Psoas muscle (tissue), 8 donors: ENCODE results near the gene ZNF366. TPM values are rescaled to one million over a fixed set of nuclear protein-coding genes. Genes with fewer than 3 reads are reported as not detected.
A peak's percentile ranks its signal among the peaks of the same experiment; 100 is the strongest.

Experiments used
- ATAC-seq, 4 donors: fragments of 200-7000 bp; cut with Tn5 transposase; one replicate each; pipeline ENCODE4 v1.9.1; 2020; ENCODE audit warnings: moderate library complexity in 3 of 4, mild to moderate bottlenecking in 2 of 4
- DNase-seq, 2 donors: peaks; one replicate each; pipeline ENCODE4 v3.0.0-alpha.2; 2020
- H3K27ac ChIP-seq: fragments of 200-600 bp; one replicate; pipeline ENCODE4 v1.8.0; 2022
- H3K27me3 ChIP-seq, 3 donors: fragments of 200-600 bp in 1 of 3; one replicate each; pipeline versions ENCODE4 v1.6.1 to v1.8.0; 2013 to 2022; ENCODE audit warnings: low read length in 2 of 3, mild to moderate bottlenecking in 2 of 3, moderate library complexity in 1 of 3; ENCODE audit not compliant: insufficient read depth in 3 of 3
- H3K36me3 ChIP-seq, 2 donors: fragments of 200-600 bp in 1 of 2; one replicate each; pipeline versions ENCODE4 v1.6.1 to v1.8.0; 2013 to 2022; ENCODE audit warnings: low read depth in 1 of 2, mild to moderate bottlenecking in 1 of 2, moderate library complexity in 1 of 2; ENCODE audit not compliant: insufficient read depth in 1 of 2
- H3K4me1 ChIP-seq: fragments of 200-600 bp; one replicate; pipeline ENCODE4 v1.8.0; 2022
- H3K4me3 ChIP-seq: fragments of 200-600 bp; one replicate; pipeline ENCODE4 v1.8.0; 2022; ENCODE audit warnings: mild to moderate bottlenecking
- H3K9me3 ChIP-seq: fragments of 200-600 bp; one replicate; pipeline ENCODE4 v1.8.0; 2022
- WGBS, 3 donors: extraction: QIAGEN DNeasy Blood & Tissue Kit; methylation state at CpG; one replicate each; pipeline versions ENCODE4 v1.1.6 to v1.1.7; 2013; 5-methylcytosine and 5-hydroxymethylcytosine counted together
- intact Hi-C, 2 donors: fragments of 100-400 bp; cut with DNase I; formaldehyde crosslinking; loops; one replicate each; pipeline versions ENCODE4 v1.11.0 to v1.14.2; 2022
- polyA plus RNA-seq, 3 donors: library from polyadenylated mRNA; stranded (reverse); fragments of 200-250 nt; gene quantifications; one replicate each; pipeline ENCODE4 v1.2.3, GENCODE V29; 2013
- total RNA-seq, 4 donors: library from RNA; stranded (reverse); fragmentation: NEBNext Ultra II Directional in 2 of 4; extraction: Animal tissue kit (Norgen Biotek cat#: 25700) in 2 of 4; gene quantifications; one replicate each; pipeline versions ENCODE4 v1.2.1 to v1.2.4, GENCODE V29; 2021 to 2023
- TF ChIP-seq, protein P1 (sequence below): fragments of 200-600 bp; IDR thresholded peaks from one replicate; pipeline ENCODE4 v1.8.0; 2022; ENCODE audit warnings: antibody characterized with exemption
- donor health status: healthy with polysubstance abuse.
- donor health status: DM: no; HTN: no; CAD: no; lungs with moderate emphysema.
- donor health status: Bipolar disorder and iron deficiency.
- donor health status: healthy.
- donor health status: DM: yes; HTN: yes; CAD: no.
- donor health status: DM: no; HTN: no; CAD: no.
- donor health status: DM: no; HTN: no; CAD: no.
- donor health status: DM: yes; HTN: yes; CAD: no.

The ZNF366 gene
- total and polyA plus RNA-seq, 7 donors = 1.2 to 6.6 (median 3.4) TPM

DNA sequence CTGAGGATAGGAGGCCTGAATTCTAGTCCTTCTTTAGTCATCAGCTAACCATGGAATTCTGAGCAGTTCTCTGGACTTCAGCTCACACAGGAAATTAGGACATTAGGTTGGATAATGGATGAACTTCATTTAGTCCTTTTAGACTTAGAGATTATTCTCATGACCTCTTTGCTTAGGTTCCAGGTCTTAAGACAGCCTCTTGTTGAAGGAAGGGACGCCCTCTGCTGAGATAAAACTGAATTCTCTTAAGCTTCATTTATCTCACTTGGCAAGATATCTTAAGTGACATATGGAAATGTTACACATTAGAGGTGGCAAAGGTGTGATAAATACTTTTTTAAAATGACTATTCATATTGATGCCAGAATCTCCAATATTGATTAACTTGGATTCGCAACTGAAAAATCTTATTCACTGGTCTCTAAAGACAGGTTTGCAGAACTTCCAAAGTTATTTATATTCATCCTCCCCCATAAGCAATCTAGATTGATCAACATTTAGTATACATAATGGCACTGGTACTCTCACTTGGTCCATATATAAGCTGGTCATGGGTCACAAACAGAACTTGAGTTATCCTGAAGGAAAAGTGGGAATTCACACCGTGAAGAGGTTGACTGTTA lies 16.9 kb upstream of the ZNF366 start:
- no peak overlapping the region for H3K4me3 ChIP-seq
- H3K36me3 ChIP-seq = no peaks in the 10 kb centered on the region
- peaks cover 3% of the 10 kb centered on the region for H3K4me1 ChIP-seq
- DNase-seq = no peak
- WGBS, 3 donors = 63 to 69% (median 65%) methylated on average over 3 of the region's 3 CpGs
- intact Hi-C loops = loop anchor here (1.0 to 2.0 kb wide), 2 partner anchors 157 to 158 kb away; no protein-coding TSS in a partner anchor
- ATAC-seq = peak; percentile 73 to 91 (median 84)
- no peaks in the 10 kb centered on the region for H3K9me3 ChIP-seq
- H3K27me3 ChIP-seq = no peaks in the 10 kb centered on the region
- TF ChIP-seq, protein P1, sequence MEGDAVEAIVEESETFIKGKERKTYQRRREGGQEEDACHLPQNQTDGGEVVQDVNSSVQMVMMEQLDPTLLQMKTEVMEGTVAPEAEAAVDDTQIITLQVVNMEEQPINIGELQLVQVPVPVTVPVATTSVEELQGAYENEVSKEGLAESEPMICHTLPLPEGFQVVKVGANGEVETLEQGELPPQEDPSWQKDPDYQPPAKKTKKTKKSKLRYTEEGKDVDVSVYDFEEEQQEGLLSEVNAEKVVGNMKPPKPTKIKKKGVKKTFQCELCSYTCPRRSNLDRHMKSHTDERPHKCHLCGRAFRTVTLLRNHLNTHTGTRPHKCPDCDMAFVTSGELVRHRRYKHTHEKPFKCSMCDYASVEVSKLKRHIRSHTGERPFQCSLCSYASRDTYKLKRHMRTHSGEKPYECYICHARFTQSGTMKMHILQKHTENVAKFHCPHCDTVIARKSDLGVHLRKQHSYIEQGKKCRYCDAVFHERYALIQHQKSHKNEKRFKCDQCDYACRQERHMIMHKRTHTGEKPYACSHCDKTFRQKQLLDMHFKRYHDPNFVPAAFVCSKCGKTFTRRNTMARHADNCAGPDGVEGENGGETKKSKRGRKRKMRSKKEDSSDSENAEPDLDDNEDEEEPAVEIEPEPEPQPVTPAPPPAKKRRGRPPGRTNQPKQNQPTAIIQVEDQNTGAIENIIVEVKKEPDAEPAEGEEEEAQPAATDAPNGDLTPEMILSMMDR = peak; percentile 69
- no peak overlapping the region for H3K27ac ChIP-seq

DNA sequence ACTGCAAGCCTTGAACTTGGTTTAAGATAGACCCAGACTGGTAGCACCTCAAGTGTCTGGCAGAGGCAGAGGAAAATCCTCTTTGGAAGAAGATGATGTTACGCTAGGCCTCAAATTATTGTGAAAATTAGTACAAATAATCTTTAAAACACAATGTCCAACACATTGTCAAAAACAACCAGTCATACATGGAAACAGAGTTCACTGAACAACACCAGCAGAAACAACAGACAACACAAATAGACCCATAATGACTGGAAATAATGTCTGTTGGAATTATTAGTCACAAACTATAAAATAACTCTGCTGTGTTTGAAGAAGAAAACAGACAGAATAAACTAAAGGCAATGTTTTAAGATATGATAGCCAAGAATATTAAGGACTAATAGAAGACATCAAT lies 15.4 kb upstream of the ZNF366 start:
- H3K27ac ChIP-seq = no peak overlapping the region
- peaks cover 14% of the 10 kb centered on the region for H3K4me1 ChIP-seq
- 100% methylated on average over 1 of the region's 1 CpG for WGBS, 3 donors
- DNase-seq = no peak
- intact Hi-C loops = no loop called here
- no peak for ATAC-seq
- no peaks in the 10 kb centered on the region for H3K27me3 ChIP-seq
- TF ChIP-seq, protein P1 = no peak
- H3K36me3 ChIP-seq = no peaks in the 10 kb centered on the region
- no peak overlapping the region for H3K4me3 ChIP-seq
- H3K9me3 ChIP-seq = no peaks in the 10 kb centered on the region

- Histone ChIP-seq H3K9me3 (no peaks in the 10 kb centered on the region), H3K4me1 (peaks cover 22% of the 10 kb centered on the region), H3K27me3 (no peaks in the 10 kb centered on the region), H3K36me3 (no peaks in the 10 kb centered on the region), H3K27ac (peak overlapping the region; percentile 71), H3K4me3 (no peak overlapping the region)
- DNase-seq (no peak), ATAC-seq (no peak)
- intact Hi-C loops = no loop called here
- TF ChIP-seq, protein P1 = no peak
These were observed 11.9 kb upstream of the ZNF366 start for GRCh38 chr5:72519111-72519510.

DNA sequence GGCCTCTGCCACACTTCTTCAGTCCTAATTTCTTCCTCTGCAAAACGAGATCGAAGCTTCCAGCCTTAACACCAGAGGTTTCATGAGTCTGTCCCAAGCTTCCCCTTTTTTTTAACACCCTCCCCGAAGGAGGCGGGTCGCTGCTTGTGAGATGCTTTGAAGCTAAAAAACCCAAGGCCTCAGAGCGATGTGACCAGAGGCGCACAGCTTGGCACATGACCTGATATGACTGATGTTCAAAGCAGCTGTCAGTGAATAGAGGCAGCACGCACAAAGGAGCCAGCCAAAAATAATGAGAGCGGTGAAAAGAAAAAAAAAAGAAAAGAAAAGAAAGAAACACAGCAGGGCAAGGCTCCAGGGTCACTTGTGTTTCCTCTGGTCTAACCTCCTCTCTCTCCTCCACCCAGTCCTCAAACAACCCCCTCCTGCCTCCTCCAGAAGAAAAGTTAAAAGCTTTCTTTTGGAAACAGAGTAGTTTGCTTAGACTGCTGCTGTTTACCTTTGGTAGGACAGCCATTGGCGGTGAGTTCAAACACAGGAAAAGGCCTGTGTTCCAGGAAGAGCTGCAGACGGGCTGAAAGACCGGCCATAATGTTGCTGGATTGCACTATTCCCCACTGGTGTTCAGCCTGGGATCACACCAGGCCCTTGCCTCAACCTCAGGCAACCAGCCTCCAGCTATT lies 10.9 kb upstream of the ZNF366 start:
- TF ChIP-seq, protein P1 = no peak
- Histone ChIP-seq H3K27me3 (no peaks in the 10 kb centered on the region), H3K4me3 (no peak overlapping the region), H3K27ac (peak overlapping the region; percentile 71), H3K9me3 (no peaks in the 10 kb centered on the region), H3K36me3 (no peaks in the 10 kb centered on the region), H3K4me1 (peaks cover 19% of the 10 kb centered on the region)
- ATAC-seq (peak; percentile 46 to 87 (median 73)), DNase-seq (peak; percentile 59 to 80)
- 26 to 49% (median 31%) methylated on average over 12 of the region's 12 CpGs for WGBS, 3 donors
- intact Hi-C loops = no loop called here
